DOHH2 (cell line): ENCODE data around the gene RCC2.

Experiments
- CTCF ChIP-seq: fragments of 200-600 bp; sonication (generic); IDR thresholded peaks from one replicate; pipeline ENCODE4 v1.5.1; 2014; ENCODE audit warnings: antibody characterized with exemption, mild to moderate bottlenecking, low read depth, low read length; ENCODE audit not compliant: poor library complexity, severe bottlenecking
- EZH2phosphoT487 ChIP-seq: fragments of 200-600 bp; sonication (generic); IDR thresholded peaks from 2 replicates; pipeline ENCODE4 v1.6.1; 2017; ENCODE audit warnings: borderline replicate concordance, mild to moderate bottlenecking, antibody characterized with exemption, low read length, moderate library complexity, mixed read lengths

DNA sequence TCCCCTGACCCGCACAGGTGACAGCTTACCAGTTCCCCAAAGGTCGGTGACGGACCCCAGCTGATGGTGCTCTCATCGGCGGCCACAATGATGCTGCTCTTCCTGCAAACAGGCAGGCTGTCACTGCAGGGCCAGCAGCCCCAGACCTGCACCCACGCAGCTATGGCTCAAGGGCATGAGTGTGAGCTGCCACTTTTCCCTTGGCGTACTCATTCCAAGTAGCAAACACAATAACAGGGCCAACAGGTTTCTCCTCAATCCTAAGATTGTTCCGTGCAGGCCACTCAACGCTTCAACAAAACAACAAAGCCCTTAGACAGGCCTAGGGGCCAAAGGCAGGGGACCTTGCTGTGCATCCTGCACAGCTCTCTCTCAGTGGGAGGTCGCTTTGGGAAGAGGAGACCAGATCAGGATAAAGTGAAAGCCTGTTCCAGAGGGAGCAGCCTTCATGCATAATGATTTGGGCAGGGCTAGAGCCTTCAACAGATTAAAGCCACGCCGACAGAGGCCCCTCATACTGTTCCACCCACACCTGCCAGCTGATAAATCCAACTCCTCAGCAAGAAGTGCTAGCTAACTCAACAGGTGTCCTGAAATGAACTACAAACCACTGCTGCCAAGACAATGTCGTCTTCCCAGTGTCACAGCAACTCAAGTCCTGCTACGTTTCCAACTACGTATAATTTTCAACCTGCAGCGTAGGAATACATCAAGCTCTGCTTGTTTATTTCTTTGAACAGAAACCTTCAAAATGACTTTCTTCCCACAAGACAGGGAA is 27.2 kb downstream of the RCC2 start:
- TF ChIP-seq CTCF (no peak), EZH2phosphoT487 (no peak)
